Prostate gland (tissue), 2 donors: ENCODE measurements around the gene QRICH2. TPM values are rescaled to one million over a fixed set of nuclear protein-coding genes. Genes with fewer than 3 reads are reported as not detected.

Experiments used
- DNase-seq: peaks from one replicate; pipeline ENCODE4 v3.0.0-alpha.2; 2019; ENCODE audit warnings: low spot score
- H3K27ac ChIP-seq, 2 donors: fragments of 200-600 bp; sonication (generic); 2 replicates each; pipeline ENCODE4 v1.5.1; 2017 to 2019
- H3K27me3 ChIP-seq: fragments of 200-600 bp; sonication (generic); replicated peaks from 2 replicates; pipeline ENCODE4 v1.5.1; 2019; ENCODE audit not compliant: insufficient read depth
- H3K36me3 ChIP-seq, 2 donors: fragments of 200-600 bp; sonication (generic); 1 replicate in 1 of 2; 2 replicates in 1 of 2; pipeline versions ENCODE4 v1.5.1 to v1.8.1; 2017 to 2019
- H3K4me1 ChIP-seq: fragments of 200-600 bp; sonication (generic); replicated peaks from 2 replicates; pipeline ENCODE4 v1.5.1; 2019
- H3K4me3 ChIP-seq, 2 donors: fragments of 200-600 bp; sonication (generic); 2 replicates each; pipeline ENCODE4 v1.5.1; 2017 to 2019
- H3K9me3 ChIP-seq: fragments of 200-600 bp; sonication (generic); 2 replicates; pipeline ENCODE4 v1.5.1; 2017
- CTCF ChIP-seq, 4 experiments: fragments of 200-600 bp in 2 of 4; fragments of 450-650 bp in 2 of 4; sonication (generic) in 2 of 4; IDR thresholded peaks; 1 replicate in 3 of 4; 2 replicates in 1 of 4; pipeline ENCODE4 v1.5.1; 2016 to 2019; ENCODE audit warnings: antibody characterized with exemption in 4 of 4, mild to moderate bottlenecking in 2 of 4, moderate library complexity in 2 of 4
- POLR2A ChIP-seq: fragments of 450-650 bp; IDR thresholded peaks from one replicate; pipeline ENCODE4 v1.6.1; 2016; ENCODE audit warnings: antibody characterized with exemption, mild to moderate bottlenecking
- POLR2AphosphoS5 ChIP-seq: sonication (generic); formaldehyde crosslinking; IDR thresholded peaks from one replicate; pipeline ENCODE4 v1.6.1; 2017; ENCODE audit warnings: antibody characterized with exemption
- WGBS: methylation state at CpG from one replicate; pipeline ENCODE4 v1.1.5; 2018; 5-methylcytosine and 5-hydroxymethylcytosine counted together
- intact Hi-C: fragments of 100-400 bp; cut with DNase I; formaldehyde crosslinking; loops from one replicate; pipeline ENCODE4 v1.14.2; 2022
- total RNA-seq, 2 donors: library from RNA; depleted of rRNA; stranded (reverse); fragments of >200 nt; gene quantifications; one replicate each; pipeline ENCODE4 v1.1.0, GENCODE V29; 2016

The QRICH2 gene
- total RNA-seq, 2 donors from 2014 or later: 3.1 to 9.8 TPM

- no peaks in the 10 kb centered on the region for H3K36me3 ChIP-seq
- DNase-seq: no peak
- intact Hi-C loops: loop anchor here (10.0 kb wide), 1 partner anchor 695 kb away; no protein-coding TSS in a partner anchor
Measured at GRCh38 chr17:76329664-76330063, 21.6 kb upstream of the QRICH2 start.

DNA sequence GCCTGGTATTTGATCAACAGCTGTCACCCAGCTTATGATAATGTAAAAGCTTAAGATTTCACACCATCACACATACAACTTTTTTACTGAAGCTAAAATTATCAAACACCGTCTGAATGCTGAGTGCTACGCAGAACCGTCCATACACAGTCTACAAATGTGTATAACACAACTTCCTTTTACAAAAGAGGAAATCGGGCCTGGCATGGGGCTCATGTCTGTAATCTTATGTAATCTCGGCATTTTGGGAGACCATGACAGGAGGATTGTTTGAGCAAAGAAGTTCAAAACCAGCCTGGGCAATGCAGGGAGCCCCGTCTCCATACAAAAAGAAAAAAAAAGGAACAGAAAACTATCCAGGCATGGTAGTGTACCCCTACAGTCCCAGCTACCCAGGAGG is 19.6 kb upstream of the QRICH2 start:
- Histone ChIP-seq H3K9me3 (no peaks in the 10 kb centered on the region), H3K27me3 (no peaks in the 10 kb centered on the region), H3K27ac (no peak overlapping the region), H3K36me3 (no peaks in the 10 kb centered on the region), H3K4me3 (no peak overlapping the region), H3K4me1 (no peaks in the 10 kb centered on the region)
- intact Hi-C loops: no loop called here
- TF ChIP-seq CTCF (IDR thresholded peaks at IDR 0.05): no peak
- TF ChIP-seq POLR2A: no peak
- TF ChIP-seq POLR2AphosphoS5: no peak
- 87% methylated on average over 6 of the region's 6 CpGs for WGBS
- DNase-seq: no peak

More at GRCh38 chr17:76329664-76330063, 21.6 kb upstream of the QRICH2 start:
- no peaks in the 10 kb centered on the region for H3K27me3 ChIP-seq
- no peak for TF ChIP-seq CTCF (IDR thresholded peaks at IDR 0.05)
- TF ChIP-seq POLR2A: no peak
- no peak for TF ChIP-seq POLR2AphosphoS5
- no peak overlapping the region for H3K4me3 ChIP-seq
- 91% methylated on average over 8 of the region's 8 CpGs for WGBS
- no peak overlapping the region for H3K27ac ChIP-seq
- H3K4me1 ChIP-seq: no peaks in the 10 kb centered on the region
- H3K9me3 ChIP-seq: no peaks in the 10 kb centered on the region

- intact Hi-C loops: no loop called here
- no peak for DNase-seq
- Histone ChIP-seq H3K27ac (no peak overlapping the region), H3K4me1 (no peaks in the 10 kb centered on the region), H3K9me3 (no peaks in the 10 kb centered on the region), H3K27me3 (no peaks in the 10 kb centered on the region), H3K36me3 (no peaks in the 10 kb centered on the region), H3K4me3 (no peak overlapping the region)
- 45% methylated on average over 1 of the region's 1 CpG for WGBS
- TF ChIP-seq POLR2A (no peak), CTCF (IDR thresholded peaks at IDR 0.05) (no peak), POLR2AphosphoS5 (no peak)
Measured at GRCh38 chr17:76326306-76326705, 18.2 kb upstream of the QRICH2 start.

DNA sequence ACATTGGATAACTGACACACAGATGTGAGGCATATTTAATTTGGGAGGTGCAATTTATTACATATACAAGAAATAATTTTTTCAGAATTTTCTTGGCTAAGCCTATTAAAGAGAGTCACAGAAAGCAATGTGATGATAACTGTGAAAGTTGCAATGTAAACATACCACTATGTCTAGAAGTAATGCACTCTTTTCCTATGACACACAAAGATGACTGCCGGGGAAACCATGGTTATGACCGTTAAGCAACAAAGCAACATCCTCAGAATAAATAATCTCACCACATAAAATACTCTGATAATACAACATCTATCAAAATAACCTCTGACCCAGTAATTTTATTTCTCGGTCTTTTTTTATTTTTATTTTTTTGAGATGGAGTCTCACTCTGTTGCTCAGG is 10.5 kb upstream of the QRICH2 start:
- no peak overlapping the region for H3K4me3 ChIP-seq
- no peaks in the 10 kb centered on the region for H3K27me3 ChIP-seq
- WGBS: 86% methylated on average over 3 of the region's 3 CpGs
- H3K4me1 ChIP-seq: no peaks in the 10 kb centered on the region
- no peaks in the 10 kb centered on the region for H3K36me3 ChIP-seq
- no peak for DNase-seq
- intact Hi-C loops: no loop called here
- no peaks in the 10 kb centered on the region for H3K9me3 ChIP-seq
- TF ChIP-seq CTCF (IDR thresholded peaks at IDR 0.05): no peak
- TF ChIP-seq POLR2A: no peak
- no peak for TF ChIP-seq POLR2AphosphoS5
- H3K27ac ChIP-seq: no peak overlapping the region

GRCh38 chr17:76317535-76317934 is 9.5 kb upstream of the QRICH2 start:
- Histone ChIP-seq H3K27ac (no peak overlapping the region), H3K9me3 (no peaks in the 10 kb centered on the region), H3K4me1 (no peaks in the 10 kb centered on the region), H3K36me3 (peaks cover 0 to 4% of the 10 kb centered on the region in 2 donors), H3K27me3 (no peaks in the 10 kb centered on the region), H3K4me3 (no peak overlapping the region)
- no peak for TF ChIP-seq POLR2AphosphoS5
- TF ChIP-seq POLR2A: no peak
- TF ChIP-seq CTCF (IDR thresholded peaks at IDR 0.05): no peak
- 81% methylated on average over 2 of the region's 2 CpGs for WGBS
- intact Hi-C loops: no loop called here
- DNase-seq: no peak
